ENCODE results near the gene OBP2B.
"Not testable (repeated sequence)": the region's sequence is repeated elsewhere in the genome, so short reads cannot be mapped to it uniquely, and the experiment has no call there.

The OBP2B gene

GRCh38 chr9:133169687-133170086, 39.4 kb downstream of the OBP2B start:
- DNase-seq (ENCODE audit: insufficient read length, low spot score); FAIRE-seq: not testable (repeated sequence)

GRCh38 chr9:133169102-133169501, 39.9 kb downstream of the OBP2B start:
- DNase-seq (ENCODE audit: insufficient read length, low spot score), result no peak
- no peak for FAIRE-seq

- DNase-seq (ENCODE audit: insufficient read length, low spot score) (no peak), FAIRE-seq (no peak)
Measured at GRCh38 chr9:133168432-133168831, 40.6 kb downstream of the OBP2B start.

- DNase-seq (ENCODE audit: insufficient read length, low spot score), result no peak
- FAIRE-seq, result no peak
Measured at GRCh38 chr9:133167769-133168168, 41.3 kb downstream of the OBP2B start.

- DNase-seq (ENCODE audit: insufficient read length, low spot score), result no peak
- no peak for FAIRE-seq
Measured at GRCh38 chr9:133167096-133167730, 41.8 kb downstream of the OBP2B start.

GRCh38 chr9:133166392-133166791, 42.7 kb downstream of the OBP2B start:
- DNase-seq (ENCODE audit: insufficient read length, low spot score) (no peak), FAIRE-seq (no peak)

GRCh38 chr9:133165452-133165730, 43.7 kb downstream of the OBP2B start:
- DNase-seq (ENCODE audit: insufficient read length, low spot score), result no peak
- no peak for FAIRE-seq

- FAIRE-seq (no peak), DNase-seq (ENCODE audit: insufficient read length, low spot score) (no peak)
Measured at GRCh38 chr9:133164191-133164590, 44.9 kb downstream of the OBP2B start.

- DNase-seq (ENCODE audit: insufficient read length, low spot score) (peak; percentile 65), FAIRE-seq (peak; percentile 66)
Measured at GRCh38 chr9:133163504-133164172, 45.4 kb downstream of the OBP2B start, which contains the start of gene GBGT1. Gene GBGT1 (minus strand): TSS chr9:133163914. CDS start chr9:133162412, 1,502 bp downstream.

GRCh38 chr9:133162861-133163503, 46.1 kb downstream of the OBP2B start:
- FAIRE-seq (no peak), DNase-seq (ENCODE audit: insufficient read length, low spot score) (no peak)

GRCh38 chr9:133161547-133161950, 47.5 kb downstream of the OBP2B start:
- FAIRE-seq (no peak), DNase-seq (ENCODE audit: insufficient read length, low spot score) (no peak)

- peak; percentile 76 for DNase-seq (ENCODE audit: insufficient read length, low spot score)
Measured at GRCh38 chr9:133160742-133161546, 48.1 kb downstream of the OBP2B start.

GRCh38 chr9:133158695-133159094, 50.4 kb downstream of the OBP2B start:
- no peak for FAIRE-seq

More at GRCh38 chr9:133160742-133161546, 48.1 kb downstream of the OBP2B start:
- FAIRE-seq, result peak; percentile 98

More at GRCh38 chr9:133158695-133159094, 50.4 kb downstream of the OBP2B start:
- DNase-seq (ENCODE audit: insufficient read length, low spot score), result no peak
